Ishikawa (cell line): ENCODE data around the gene ABRAXAS1.

Experiments used
- CREB1 ChIP-seq: IDR thresholded peaks from 2 replicates; pipeline ENCODE4 v1.6.1; 2012; ENCODE audit warnings: low read depth
- EP300 ChIP-seq: IDR thresholded peaks from 2 replicates; pipeline ENCODE4 v1.6.1; 2012; ENCODE audit warnings: borderline replicate concordance
- NFIC ChIP-seq: IDR thresholded peaks from 2 replicates; pipeline ENCODE4 v1.6.1; 2012
- REST ChIP-seq: IDR thresholded peaks from 2 replicates; pipeline ENCODE4 v1.6.1; 2012; ENCODE audit warnings: low read depth, mild to moderate bottlenecking
- TEAD4 ChIP-seq: IDR thresholded peaks from 2 replicates; pipeline ENCODE4 v1.6.1; 2012
- YY1 ChIP-seq: IDR thresholded peaks from 2 replicates; pipeline ENCODE4 v1.6.1; 2012; ENCODE audit warnings: low read depth

- no peak for TF ChIP-seq EP300
- TF ChIP-seq NFIC, result no peak
- 0 out of 2 replicates have a peak, but pooled peaks have one; percentile 16 for TF ChIP-seq YY1
- no peak for TF ChIP-seq REST
- no peak for TF ChIP-seq CREB1
- no peak for TF ChIP-seq TEAD4
These were observed at the start of gene ABRAXAS1 for GRCh38 chr4:83484500-83485461.
